SW480 (cell line): ENCODE measurements around the gene GUCY2C.

Experiments used
- DNase-seq: peaks from one replicate; pipeline ENCODE4 v3.0.0-alpha.2; 2016; ENCODE audit warnings: low spot score

Gene GUCY2C

DNA sequence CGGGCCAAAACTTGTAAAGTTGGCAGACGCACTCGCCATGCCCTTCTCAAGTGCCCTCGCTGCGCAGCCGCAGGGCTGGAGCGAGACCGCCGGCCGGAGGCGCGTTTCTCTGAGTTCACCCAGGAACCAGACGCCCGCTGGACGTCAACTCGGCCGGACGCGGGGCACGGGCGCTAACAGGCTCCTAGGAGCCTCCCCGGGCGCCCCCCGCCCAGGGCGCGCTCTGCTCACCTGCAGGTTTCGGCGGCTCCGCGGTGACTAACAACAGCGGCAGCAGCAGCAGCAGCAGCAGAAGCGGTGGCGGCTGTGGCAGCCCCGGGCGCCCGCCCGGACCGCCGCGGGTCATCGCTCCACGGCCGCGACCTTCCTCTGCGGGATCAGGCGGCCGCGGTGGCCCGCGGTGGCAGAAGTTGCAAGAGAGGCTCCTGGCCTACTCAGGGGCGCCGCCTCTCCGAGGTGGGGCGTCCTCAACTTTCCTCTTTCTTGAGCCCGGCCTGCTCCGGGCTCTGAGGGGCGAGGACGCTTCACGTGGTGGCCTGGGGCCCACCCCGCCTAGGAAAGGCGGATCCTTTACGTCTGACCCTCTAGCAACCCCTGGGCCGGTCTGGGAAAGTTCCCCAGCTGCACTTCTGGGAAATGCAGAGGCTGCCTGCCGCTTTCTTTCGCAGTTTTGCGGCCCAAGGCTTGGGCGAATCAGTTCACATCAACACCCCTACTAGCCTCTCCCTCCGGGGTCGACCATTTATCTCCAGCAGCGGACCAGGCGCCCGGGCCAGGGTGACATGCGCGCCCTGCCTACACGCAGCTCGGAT is 128.8 kb downstream of the GUCY2C start, which contains the start of gene PLBD1:
Gene PLBD1 (minus strand): TSS at position 533 of the 812 bp plus-strand sequence. CDS start 187 bp downstream, at position 346.
- peak; percentile 36 for DNase-seq

- DNase-seq: no peak
Measured at GRCh38 chr12:14564336-14564959, 132.0 kb downstream of the GUCY2C start.

GRCh38 chr12:14563046-14563445 is 133.4 kb downstream of the GUCY2C start:
- no peak for DNase-seq
